H1 (cell line): ENCODE measurements around the gene HDAC10.

Experiments
- ATF2 ChIP-seq: IDR thresholded peaks from 2 replicates; pipeline ENCODE4 v1.6.1; 2012; ENCODE audit warnings: low read length, inconsistent platforms
- BACH1 ChIP-seq: IDR thresholded peaks from 2 replicates; pipeline ENCODE4 v1.6.1; 2012; ENCODE audit warnings: low read length, improper control_type of control experiment
- BCL11A ChIP-seq, 2 experiments: IDR thresholded peaks; one replicate each; pipeline ENCODE4 v1.6.1; 2011; ENCODE audit warnings: low read depth in 2 of 2, low read length in 2 of 2, mild to moderate bottlenecking in 2 of 2
- CTCF ChIP-seq, 3 experiments: IDR thresholded peaks; 1 replicate in 2 of 3; 2 replicates in 1 of 3; pipeline versions ENCODE4 v1.5.1 to v1.6.1; 2011; ENCODE audit warnings: low read length in 3 of 3, mild to moderate bottlenecking in 3 of 3, inconsistent platforms in 2 of 3, low read depth in 1 of 3, moderate library complexity in 1 of 3; ENCODE audit not compliant: insufficient read depth in 1 of 3; ENCODE audit errors: control extremely low read depth in 1 of 3
- E2F6 ChIP-seq: IDR thresholded peaks from 2 replicates; pipeline ENCODE4 v1.6.1; 2012; ENCODE audit warnings: inconsistent platforms
- EP300 ChIP-seq, 2 experiments: IDR thresholded peaks; 1 replicate in 1 of 2; 2 replicates in 1 of 2; pipeline ENCODE4 v1.6.1; 2011 to 2012; ENCODE audit warnings: low read depth in 2 of 2, low read length in 2 of 2, mild to moderate bottlenecking in 2 of 2, borderline replicate concordance in 1 of 2, inconsistent platforms in 1 of 2, moderate library complexity in 1 of 2
- HDAC6 ChIP-seq: IDR thresholded peaks from one replicate; pipeline ENCODE4 v1.7.1; 2012; ENCODE audit warnings: low read depth, mild to moderate bottlenecking, inconsistent platforms, low read length, moderate library complexity
- JUND ChIP-seq: IDR thresholded peaks from 2 replicates; pipeline ENCODE4 v1.6.1; 2011; ENCODE audit warnings: mild to moderate bottlenecking, improper control_type of control experiment, low read length
- NRF1 ChIP-seq: IDR thresholded peaks from 2 replicates; pipeline ENCODE4 v1.6.1; 2011; ENCODE audit warnings: mild to moderate bottlenecking, low read depth, low read length, improper control_type of control experiment
- POLR2A ChIP-seq, 2 experiments: IDR thresholded peaks; 1 replicate in 1 of 2; 2 replicates in 1 of 2; pipeline ENCODE4 v1.6.1; 2011; ENCODE audit warnings: low read depth in 2 of 2, low read length in 2 of 2, mild to moderate bottlenecking in 2 of 2; ENCODE audit errors: control extremely low read depth in 1 of 2
- SIN3A ChIP-seq, 2 experiments: IDR thresholded peaks in 1 of 2; conservative IDR thresholded peaks in 1 of 2; 2 replicates each; pipeline ENCODE4 v1.6.1; 2011 to 2012; ENCODE audit warnings: low read length in 2 of 2, improper control_type of control experiment in 1 of 2, low read depth in 1 of 2, mild to moderate bottlenecking in 1 of 2
- SP1 ChIP-seq: IDR thresholded peaks from 2 replicates; pipeline ENCODE4 v1.6.1; 2011; ENCODE audit warnings: low read depth, low read length
- SRF ChIP-seq: IDR thresholded peaks from 2 replicates; pipeline ENCODE4 v1.6.1; 2011; ENCODE audit warnings: mild to moderate bottlenecking, low read depth, low read length, moderate library complexity
- USF2 ChIP-seq: IDR thresholded peaks from 2 replicates; pipeline ENCODE4 v1.6.1; 2011; ENCODE audit warnings: low read length, improper control_type of control experiment

GRCh38 chr22:50264104-50264745 lies 13.2 kb upstream of the HDAC10 start:
- no peak for TF ChIP-seq CTCF (IDR thresholded peaks at IDR 0.05; ENCODE audit: control extremely low read depth in 1 of 3, insufficient read depth in 1 of 3, low read depth in 1 of 3, low read length in 3 of 3)
- TF ChIP-seq JUND, result no peak
- TF ChIP-seq BCL11A (IDR thresholded peaks at IDR 0.05; ENCODE audit: low read depth in 2 of 2, low read length in 2 of 2), result no peak
- no peak for TF ChIP-seq SIN3A (conservative IDR thresholded peaks at IDR 0.05 in 1 of 2, IDR thresholded peaks at IDR 0.05 in 1 of 2; ENCODE audit: low read depth in 1 of 2, low read length in 2 of 2)
- no peak for TF ChIP-seq HDAC6
- TF ChIP-seq SP1, result no peak
- no peak for TF ChIP-seq USF2
- TF ChIP-seq EP300 (IDR thresholded peaks at IDR 0.05; ENCODE audit: borderline replicate concordance in 1 of 2, low read depth in 2 of 2, low read length in 2 of 2), result no peak
- TF ChIP-seq E2F6, result no peak
- TF ChIP-seq ATF2, result no peak
- no peak for TF ChIP-seq SRF
- no peak for TF ChIP-seq NRF1
- no peak for TF ChIP-seq POLR2A (IDR thresholded peaks at IDR 0.05; ENCODE audit: control extremely low read depth in 1 of 2, low read depth in 2 of 2, low read length in 2 of 2)
- no peak for TF ChIP-seq BACH1
